Fibroblast of peridontal ligament (primary cell): ENCODE data around the gene DISC1.

Experiments used
- DNase-seq: peaks from one replicate; pipeline ENCODE4 v3.0.0-alpha.2; 2010; ENCODE audit errors: extremely low read depth

The DISC1 gene

GRCh38 chr1:231695439-231696255 lies 69.1 kb downstream of the DISC1 start:
- DNase-seq = peak; percentile 28

- peak; percentile 51 for DNase-seq
Measured at GRCh38 chr1:231699784-231700183, 73.2 kb downstream of the DISC1 start.

DNA sequence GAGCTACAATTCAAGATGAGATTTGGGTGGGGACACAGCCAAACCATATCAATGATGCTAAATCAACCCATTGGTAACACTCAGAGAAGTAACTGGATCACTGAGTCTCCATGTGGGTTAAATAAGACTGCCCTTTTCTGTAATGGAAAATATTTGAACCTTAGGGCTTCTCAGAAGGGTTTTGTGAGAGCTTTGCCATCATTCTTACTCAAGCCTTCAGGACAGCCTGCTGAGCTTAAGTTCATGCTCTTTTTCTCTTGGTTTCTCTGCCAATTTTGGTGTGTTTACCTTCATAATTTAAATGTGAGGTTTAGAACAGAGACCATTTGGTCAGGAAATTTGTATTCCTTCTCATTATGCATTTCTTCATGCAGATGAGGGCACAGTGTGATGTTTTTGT lies 74.7 kb downstream of the DISC1 start:
- peak; percentile 41 for DNase-seq

GRCh38 chr1:231702331-231702730 lies 75.7 kb downstream of the DISC1 start:
- DNase-seq = no peak

DNA sequence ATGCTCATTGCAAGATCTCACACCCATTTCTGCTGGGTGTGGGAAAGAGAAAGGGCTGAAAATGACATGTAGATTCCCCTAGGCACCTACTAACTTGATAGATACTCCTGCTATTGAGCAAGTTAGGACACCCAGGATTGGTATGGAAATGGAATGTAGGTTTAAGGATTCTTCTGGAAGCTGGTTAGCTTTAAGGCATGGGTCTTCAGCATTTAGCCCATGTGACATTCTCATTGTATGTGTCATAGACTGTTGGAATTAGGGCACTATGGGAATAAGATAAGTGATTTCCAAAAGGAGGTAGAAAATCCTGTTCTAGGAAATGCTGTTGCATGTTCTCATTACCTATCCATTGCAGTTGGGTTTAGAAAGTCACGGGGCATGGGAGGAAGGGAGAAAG lies 76.2 kb downstream of the DISC1 start:
- peak; percentile 53 for DNase-seq

GRCh38 chr1:231705806-231706760 lies 79.5 kb downstream of the DISC1 start:
- DNase-seq = no peak

GRCh38 chr1:231706934-231707333 lies 80.3 kb downstream of the DISC1 start:
- DNase-seq = no peak

- DNase-seq = no peak
Measured at GRCh38 chr1:231707407-231707806, 80.8 kb downstream of the DISC1 start.

DNA sequence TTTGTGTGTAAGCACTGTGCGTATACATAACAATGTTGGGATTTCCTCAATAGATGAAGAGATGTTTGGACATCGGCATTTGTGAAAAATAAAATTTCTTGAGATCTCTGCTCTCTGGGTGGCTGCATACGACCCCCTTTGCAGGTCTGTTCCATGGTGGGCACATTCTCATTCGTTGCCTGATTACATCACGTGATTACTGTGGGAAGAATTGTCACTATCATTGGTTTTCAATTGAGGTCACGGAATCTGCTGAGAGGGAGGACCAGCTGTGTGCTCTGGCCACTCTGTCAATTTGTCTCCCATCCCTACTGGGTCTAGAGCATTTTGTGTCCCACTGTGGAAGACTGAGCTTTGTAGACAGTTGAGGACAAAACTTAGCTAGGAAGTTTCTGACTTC lies 81.8 kb downstream of the DISC1 start:
- no peak for DNase-seq

GRCh38 chr1:231714440-231714839 lies 87.8 kb downstream of the DISC1 start:
- DNase-seq = no peak

DNA sequence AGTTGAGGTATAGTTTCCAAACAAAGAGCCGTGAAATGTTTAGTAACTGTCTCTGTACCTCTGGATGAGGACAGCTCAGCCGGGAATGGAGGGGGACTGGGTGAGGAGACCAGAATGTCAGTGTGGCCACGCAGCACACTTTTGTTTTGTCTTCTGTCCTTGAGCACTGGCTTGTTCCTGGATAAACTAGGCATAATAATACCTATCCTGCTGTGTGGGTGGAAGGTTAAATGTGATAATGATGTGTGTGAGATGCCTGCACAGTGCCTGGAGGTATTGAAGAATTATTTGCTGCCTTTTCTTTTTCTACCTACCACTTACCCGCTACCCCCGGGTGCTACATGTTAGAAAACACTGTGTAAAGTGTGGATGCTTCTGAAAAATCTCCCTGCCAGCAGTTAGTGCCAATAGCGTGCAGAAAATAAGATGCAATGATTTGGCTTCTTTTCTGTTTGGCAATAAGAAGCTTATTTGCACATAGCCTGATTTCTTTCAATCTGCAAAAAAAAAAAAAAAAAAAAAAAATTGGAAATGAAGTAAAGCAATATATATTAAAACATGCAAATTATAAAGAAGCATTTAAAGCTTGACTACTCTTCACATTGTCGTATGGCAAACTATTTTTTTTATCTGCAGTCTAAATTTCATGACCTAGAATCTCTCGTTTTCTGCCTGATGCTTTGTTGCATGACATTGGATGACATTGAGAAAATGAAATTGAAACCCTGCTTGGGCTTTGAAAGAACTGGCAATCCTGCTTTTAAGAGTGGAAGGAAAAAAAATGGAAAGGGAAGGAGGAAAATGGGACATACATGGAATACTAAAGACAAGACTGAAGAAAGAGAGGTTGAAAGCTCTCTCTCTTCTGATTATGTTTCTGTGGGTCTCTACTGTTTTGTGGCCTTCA lies 89.5 kb downstream of the DISC1 start:
- no peak for DNase-seq

DNA sequence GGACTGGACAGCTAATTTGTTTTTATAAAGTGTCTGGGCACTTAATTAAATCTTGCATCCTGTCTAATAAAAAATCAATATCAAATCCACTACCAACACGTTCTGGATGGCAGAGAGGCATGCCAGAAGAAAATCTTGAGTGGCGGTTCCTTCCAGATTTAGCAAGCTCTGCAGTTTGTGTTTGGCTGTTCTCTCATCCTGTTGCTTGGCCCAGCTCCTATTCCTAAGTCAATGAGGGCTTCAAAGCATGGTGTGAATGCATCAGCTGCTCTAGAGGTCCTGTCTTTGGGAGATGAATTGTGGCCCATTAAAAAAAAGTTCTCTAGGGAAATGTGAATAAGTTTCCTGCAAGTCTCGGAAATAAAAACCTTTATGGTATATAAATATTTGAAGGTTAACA lies 90.3 kb downstream of the DISC1 start:
- DNase-seq = no peak

- DNase-seq = no peak
Measured at GRCh38 chr1:231719485-231720183, 93.0 kb downstream of the DISC1 start.

DNA sequence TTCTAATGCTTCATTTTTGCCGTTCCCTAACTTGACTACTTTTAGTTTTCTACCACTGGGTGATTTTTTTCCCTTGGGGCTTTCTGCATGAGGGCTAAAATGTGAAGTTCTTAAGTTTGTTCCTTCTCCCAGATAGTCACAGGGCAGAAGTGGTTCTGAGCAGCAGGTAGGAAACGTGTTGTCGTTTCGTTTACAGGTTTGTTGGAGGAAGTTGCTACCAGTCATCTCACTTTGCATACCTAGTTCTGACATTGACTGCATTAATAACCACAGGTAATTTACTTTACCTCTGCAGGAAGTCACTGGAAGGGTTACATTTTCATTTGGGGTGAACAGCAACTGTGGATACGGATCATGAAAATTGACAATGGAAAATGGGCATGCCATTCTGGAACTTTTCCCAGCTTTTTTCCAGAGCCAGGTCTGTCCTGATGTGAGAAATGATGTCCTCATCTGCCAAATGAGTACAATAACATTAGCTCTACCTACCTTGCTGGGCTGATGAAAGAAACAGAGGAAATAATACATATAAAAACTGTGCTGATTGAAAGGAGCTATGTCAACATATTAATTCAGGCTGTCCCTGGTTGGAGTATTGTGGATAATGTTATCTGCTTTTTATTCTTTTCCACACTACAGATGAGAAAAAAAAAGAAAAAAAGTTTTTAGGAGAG lies 94.2 kb downstream of the DISC1 start:
- no peak for DNase-seq

DNA sequence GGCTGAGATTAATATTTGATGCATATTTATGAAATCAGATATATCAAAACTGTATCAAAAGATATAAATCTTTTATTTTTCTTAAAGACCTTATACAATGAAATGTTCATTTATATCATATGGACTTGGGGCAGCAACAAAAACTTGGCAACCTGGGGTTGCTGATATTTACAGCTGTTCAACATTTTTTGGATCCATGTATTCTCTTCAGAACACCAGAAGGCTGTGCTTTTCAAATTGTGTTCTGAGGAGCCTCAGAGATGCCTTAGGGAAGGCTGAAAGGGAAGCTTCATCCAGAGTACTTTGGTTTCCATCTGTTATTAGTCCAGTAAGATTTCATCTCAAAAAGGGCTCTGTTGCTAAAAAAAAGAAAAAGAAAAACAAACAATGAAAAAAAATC lies 94.8 kb downstream of the DISC1 start:
- no peak for DNase-seq

- DNase-seq = no peak
Measured at GRCh38 chr1:231722356-231722755, 95.8 kb downstream of the DISC1 start.

- no peak for DNase-seq
Measured at GRCh38 chr1:231723146-231723545, 96.6 kb downstream of the DISC1 start.

DNA sequence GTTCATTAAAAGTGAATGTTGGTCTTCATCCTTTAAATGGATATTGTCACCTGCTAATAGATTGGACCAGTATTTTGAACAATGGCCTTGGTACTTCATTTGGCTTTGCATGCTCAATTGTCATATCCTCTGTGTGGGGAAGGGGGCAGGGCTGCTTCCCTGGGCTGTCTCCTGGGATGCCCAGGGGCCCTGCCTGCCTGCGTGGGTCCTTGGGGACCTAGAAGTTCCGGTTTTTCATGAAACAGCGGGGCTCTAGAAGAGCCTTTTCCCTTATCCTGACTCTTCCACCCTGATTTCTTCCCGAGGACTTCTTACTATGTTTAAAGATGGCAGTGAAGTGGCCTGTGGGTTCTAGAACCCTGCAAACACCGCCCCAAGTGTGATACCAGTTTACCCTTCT lies 97.5 kb downstream of the DISC1 start:
- no peak for DNase-seq

GRCh38 chr1:231724876-231725647 lies 98.5 kb downstream of the DISC1 start:
- peak; percentile 45 for DNase-seq

GRCh38 chr1:231727171-231727570 lies 100.6 kb downstream of the DISC1 start:
- no peak for DNase-seq
